G401.6 (cell line): ENCODE measurements around the gene TMPRSS4.

ENCODE experiments used
- FAIRE-seq: peaks from 2 replicates; lab custom pipeline; 2012; peaks lifted over from hg19 to GRCh38; lab: Jason Lieb, UNC

TMPRSS4 gene

GRCh38 chr11:118076754-118077281 is at the start of gene TMPRSS4:
Gene TMPRSS4, plus strand, starts transcription at chr11:118077078. Its CDS starts 225 bp downstream, at chr11:118077303.
- FAIRE-seq, result no peak

GRCh38 chr11:118027694-118028093 is 49.2 kb upstream of the TMPRSS4 start:
- FAIRE-seq, result no peak

GRCh38 chr11:118028626-118029025 is 48.3 kb upstream of the TMPRSS4 start:
- no peak for FAIRE-seq

- FAIRE-seq, result no peak
These were observed 43.4 kb upstream of the TMPRSS4 start for GRCh38 chr11:118033443-118033842.

GRCh38 chr11:118042141-118042540 is 34.7 kb upstream of the TMPRSS4 start:
- FAIRE-seq, result no peak

GRCh38 chr11:118042796-118043195 is 34.1 kb upstream of the TMPRSS4 start:
- FAIRE-seq, result no peak

- no peak for FAIRE-seq
These were observed 31.7 kb upstream of the TMPRSS4 start for GRCh38 chr11:118045191-118045590.

GRCh38 chr11:118046051-118046963 is 30.6 kb upstream of the TMPRSS4 start:
- no peak for FAIRE-seq

GRCh38 chr11:118046964-118047700 is 29.7 kb upstream of the TMPRSS4 start:
- FAIRE-seq, result no peak

- FAIRE-seq, result no peak
These were observed 29.1 kb upstream of the TMPRSS4 start for GRCh38 chr11:118047749-118048148.

- no peak for FAIRE-seq
These were observed 28.2 kb upstream of the TMPRSS4 start for GRCh38 chr11:118048472-118049370.

GRCh38 chr11:118049771-118050170 is 27.1 kb upstream of the TMPRSS4 start:
- no peak for FAIRE-seq

GRCh38 chr11:118050208-118050891 is 26.5 kb upstream of the TMPRSS4 start:
- no peak for FAIRE-seq

GRCh38 chr11:118051136-118051610 is 25.7 kb upstream of the TMPRSS4 start:
- FAIRE-seq, result no peak

GRCh38 chr11:118051611-118052461 is 25.0 kb upstream of the TMPRSS4 start:
- no peak for FAIRE-seq

GRCh38 chr11:118052581-118053206 is 24.2 kb upstream of the TMPRSS4 start:
- FAIRE-seq, result no peak

- FAIRE-seq, result no peak
These were observed 21.9 kb upstream of the TMPRSS4 start for GRCh38 chr11:118054712-118055640.

GRCh38 chr11:118055966-118056365 is 20.9 kb upstream of the TMPRSS4 start:
- no peak for FAIRE-seq

GRCh38 chr11:118056806-118057205 is 20.1 kb upstream of the TMPRSS4 start:
- no peak for FAIRE-seq
